Activated CD8-positive, alpha-beta memory T cell treated with anti-CD3 and anti-CD28 coated beads for 36 hours (primary cell): ENCODE results near the gene CDH6. TPM values are rescaled to one million over a fixed set of nuclear protein-coding genes. Genes with fewer than 3 reads are reported as not detected.
"Not testable (repeated sequence)": the region's sequence is repeated elsewhere in the genome, so short reads cannot be mapped to it uniquely, and the experiment has no call there.

ENCODE experiments used
- CTCF ChIA-PET: fragments of 350-600 bp; sonication (Branson Sonifier 250); formaldehyde crosslinking; loops from one replicate; lab custom pipeline; 2021; ENCODE audit warnings: antibody characterized with exemption; lab: Charles Lee
- POLR2A ChIA-PET: fragments of 350-600 bp; sonication (Branson Sonifier 250); formaldehyde crosslinking; loops from one replicate; lab custom pipeline; 2021; ENCODE audit warnings: antibody characterized with exemption; lab: Charles Lee
- total RNA-seq, 2 experiments: library from RNA; stranded (reverse); gene quantifications; one replicate each; pipeline ENCODE4 v1.2.3, GENCODE V29; 2021

CDH6 gene
- total RNA-seq, 2 experiments from 2014 or later = not detected

GRCh38 chr5:31361704-31362528 is 168.4 kb downstream of the CDH6 start:
- CTCF ChIA-PET, POLR2A ChIA-PET: not testable (repeated sequence)

GRCh38 chr5:31362529-31362900 is 169.0 kb downstream of the CDH6 start:
- POLR2A ChIA-PET = no interaction called here
- CTCF ChIA-PET = no interaction called here

GRCh38 chr5:31362931-31363568 is 169.6 kb downstream of the CDH6 start:
- POLR2A ChIA-PET = no interaction called here
- CTCF ChIA-PET = interaction anchor here (0.5 kb wide), 1 partner anchor 741 kb away, joined by 4 read pairs; no protein-coding TSS in a partner anchor

DNA sequence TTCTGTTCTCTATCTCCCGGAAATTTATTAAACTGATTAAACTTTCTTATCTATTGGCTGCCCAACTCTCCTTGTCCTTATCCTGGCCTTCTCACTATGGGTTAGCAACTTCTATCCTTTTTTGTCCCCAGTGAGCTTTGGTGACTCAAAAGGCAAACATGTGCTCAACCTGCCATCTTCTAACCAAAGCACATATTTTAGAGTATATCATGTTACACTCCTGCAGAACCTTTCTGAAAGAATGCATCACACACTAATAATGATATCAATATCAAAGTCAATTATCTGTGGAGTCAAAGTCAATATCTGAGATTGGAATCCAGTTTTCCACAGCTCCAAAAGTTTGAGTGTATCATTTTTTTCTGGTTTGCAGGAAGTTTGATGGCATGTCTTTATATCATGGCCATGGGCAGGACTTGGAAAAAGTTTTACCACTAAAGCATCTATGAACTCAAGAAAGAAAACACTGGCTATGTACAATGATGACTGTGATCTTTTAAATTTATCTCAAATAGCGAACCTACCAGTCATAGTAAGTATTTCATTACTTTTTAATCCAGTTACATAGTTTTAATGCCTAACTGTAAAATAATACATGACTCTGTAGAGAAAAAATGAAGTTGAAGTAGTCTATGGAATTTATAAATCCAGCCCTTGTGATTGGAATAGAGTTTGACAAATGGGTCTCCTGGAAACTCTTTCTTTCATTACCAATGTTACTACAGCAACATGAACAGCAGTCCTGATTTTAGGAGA is 171.6 kb downstream of the CDH6 start:
- ChIA-PET CTCF (no interaction called here), POLR2A (no interaction called here)

- ChIA-PET POLR2A (no interaction called here), CTCF (no interaction called here)
Measured at GRCh38 chr5:31365776-31366175, 172.3 kb downstream of the CDH6 start.

DNA sequence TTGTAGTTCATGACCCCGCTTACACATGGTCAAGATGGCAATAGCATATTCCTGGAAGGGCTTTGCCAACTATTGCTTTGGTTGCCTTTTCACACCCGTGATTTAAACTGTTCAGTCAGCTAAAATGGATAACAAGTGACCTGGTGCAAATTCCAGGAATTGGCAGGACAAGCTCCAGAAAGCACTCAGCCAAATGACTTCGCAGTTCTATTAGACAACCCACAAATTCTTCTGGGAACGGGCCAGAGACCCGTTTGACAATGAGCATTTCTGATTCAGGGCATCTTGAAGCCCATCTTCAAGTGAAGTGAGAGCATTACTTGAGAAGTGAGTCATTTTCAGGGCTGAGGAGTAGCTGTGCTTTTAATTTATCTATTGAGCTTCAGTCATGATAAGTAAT is 173.5 kb downstream of the CDH6 start:
- ChIA-PET POLR2A (no interaction called here), CTCF (no interaction called here)

GRCh38 chr5:31372124-31372523 is 178.6 kb downstream of the CDH6 start:
- POLR2A ChIA-PET = no interaction called here
- CTCF ChIA-PET = no interaction called here

GRCh38 chr5:31375999-31376720 is 182.7 kb downstream of the CDH6 start:
- CTCF ChIA-PET = no interaction called here

GRCh38 chr5:31377274-31377946 is 183.9 kb downstream of the CDH6 start:
- ChIA-PET CTCF (no interaction called here), POLR2A (no interaction called here)

More at GRCh38 chr5:31375999-31376720, 182.7 kb downstream of the CDH6 start:
- POLR2A ChIA-PET = no interaction called here

- CTCF ChIA-PET = no interaction called here
Measured at GRCh38 chr5:31378136-31378535, 184.7 kb downstream of the CDH6 start.

More at GRCh38 chr5:31378136-31378535, 184.7 kb downstream of the CDH6 start:
- POLR2A ChIA-PET = no interaction called here
